ENCODE measurements around the gene CACNA2D2.
A peak's percentile ranks its signal among the peaks of the same experiment; 100 is the strongest.

The CACNA2D2 gene

GRCh38 chr3:50464569-50464968 is 38.9 kb downstream of the CACNA2D2 start:
- DNase-seq (ENCODE audit: low spot score), result no peak

- DNase-seq (ENCODE audit: low spot score), result no peak
Observed at GRCh38 chr3:50459785-50460184, 43.6 kb downstream of the CACNA2D2 start.

- DNase-seq (ENCODE audit: low spot score), result no peak
Observed at GRCh38 chr3:50457988-50458387, 45.4 kb downstream of the CACNA2D2 start.

- DNase-seq (ENCODE audit: low spot score), result no peak
Observed at GRCh38 chr3:50455161-50456018, 48.0 kb downstream of the CACNA2D2 start.

DNA sequence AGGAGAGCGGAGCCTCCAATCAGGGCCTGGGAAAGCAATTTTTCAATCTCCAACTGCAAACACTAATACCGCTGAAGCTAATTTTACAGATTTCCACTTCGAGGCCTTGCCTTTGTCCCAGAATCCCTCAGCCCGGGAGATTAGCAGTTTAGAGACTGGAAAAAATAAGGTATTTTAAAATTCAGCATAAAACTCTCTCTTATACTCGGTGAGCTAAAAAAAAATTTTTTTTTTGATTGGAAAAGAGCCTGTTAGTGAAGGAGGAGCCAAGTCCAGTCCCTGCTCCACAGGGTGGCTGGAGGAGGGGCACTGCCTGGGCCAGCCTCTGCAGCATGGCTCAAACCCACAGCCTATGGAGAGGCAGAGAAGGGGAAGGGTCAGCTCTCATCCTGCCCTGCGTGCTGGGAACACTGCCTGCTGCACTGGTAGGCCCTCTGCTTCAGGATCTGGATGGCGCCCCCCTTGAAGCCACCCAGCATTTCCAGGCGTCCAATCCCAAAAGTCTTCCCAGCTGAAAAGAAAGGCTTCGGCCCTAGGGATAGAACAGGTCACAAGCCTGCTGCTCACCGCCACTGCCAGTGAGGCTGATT is 48.9 kb downstream of the CACNA2D2 start:
- DNase-seq (ENCODE audit: low spot score), result no peak

- no peak for DNase-seq (ENCODE audit: low spot score)
Observed at GRCh38 chr3:50453907-50454306, 49.5 kb downstream of the CACNA2D2 start.

DNA sequence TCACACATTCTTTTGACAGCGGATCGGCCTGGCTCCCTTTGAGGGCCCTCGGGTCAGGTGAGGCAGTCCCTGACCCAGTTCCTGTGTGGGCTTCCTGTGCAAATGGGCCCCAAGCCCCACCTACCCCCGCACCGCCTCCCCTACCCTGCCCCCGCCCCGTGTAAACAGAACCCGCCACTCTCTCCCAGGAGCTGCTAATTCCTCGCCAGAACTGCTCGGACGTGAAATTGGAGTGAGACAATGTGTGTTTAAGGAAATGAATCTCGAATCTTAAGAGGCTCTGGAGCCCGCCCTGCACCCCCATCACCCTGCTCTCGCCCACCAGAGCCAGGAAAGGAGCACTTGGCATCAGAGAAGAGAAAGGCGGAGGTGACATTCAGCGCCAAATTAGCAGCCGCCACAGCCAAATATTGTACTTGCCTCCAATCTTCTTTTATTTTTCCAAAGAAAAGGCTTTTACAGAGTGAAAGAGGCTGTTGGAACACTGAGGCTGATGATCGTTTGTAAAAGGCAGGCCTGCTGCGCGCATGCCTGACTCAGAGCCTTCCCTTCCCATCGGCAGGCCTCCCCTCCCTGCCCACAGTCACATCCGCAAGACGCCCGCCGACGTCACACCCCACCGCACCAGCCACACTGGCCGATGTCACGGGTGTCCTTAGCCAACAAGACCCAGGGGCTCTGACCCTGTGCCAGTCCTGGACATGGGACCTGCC is 53.1 kb downstream of the CACNA2D2 start:
- no peak for DNase-seq (ENCODE audit: low spot score)

- no peak for DNase-seq (ENCODE audit: low spot score)
Observed at GRCh38 chr3:50448752-50449539, 54.5 kb downstream of the CACNA2D2 start.

DNA sequence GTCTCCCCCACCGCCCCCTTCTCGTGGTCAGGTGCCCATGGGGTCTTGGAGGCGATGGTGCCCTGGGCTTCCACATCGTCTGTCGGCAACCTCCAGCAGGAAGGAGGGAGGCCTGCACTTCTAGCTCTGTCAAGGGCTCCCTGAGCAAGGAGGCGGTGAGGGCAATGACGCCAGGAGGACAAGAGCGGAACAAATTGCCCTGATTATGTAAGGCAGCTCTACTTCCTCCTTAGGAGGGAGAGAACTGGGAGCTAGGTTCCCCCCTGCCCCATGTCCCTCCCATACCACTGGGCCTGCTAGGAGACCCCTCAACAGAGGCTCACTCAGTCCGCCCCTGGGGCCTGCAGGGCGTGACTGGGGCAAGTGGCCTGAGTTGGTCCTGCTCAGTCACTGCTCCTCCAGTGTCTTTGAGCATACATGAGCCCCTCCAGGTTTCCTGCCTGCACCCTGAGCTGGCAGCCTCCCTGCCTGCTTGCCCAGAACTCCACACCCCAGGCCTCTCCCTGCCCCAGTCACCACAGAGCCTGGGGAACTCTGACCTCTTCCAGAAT is 56.1 kb downstream of the CACNA2D2 start:
- DNase-seq (ENCODE audit: low spot score), result no peak

- no peak for DNase-seq (ENCODE audit: low spot score)
Observed at GRCh38 chr3:50445919-50446318, 57.5 kb downstream of the CACNA2D2 start.

DNA sequence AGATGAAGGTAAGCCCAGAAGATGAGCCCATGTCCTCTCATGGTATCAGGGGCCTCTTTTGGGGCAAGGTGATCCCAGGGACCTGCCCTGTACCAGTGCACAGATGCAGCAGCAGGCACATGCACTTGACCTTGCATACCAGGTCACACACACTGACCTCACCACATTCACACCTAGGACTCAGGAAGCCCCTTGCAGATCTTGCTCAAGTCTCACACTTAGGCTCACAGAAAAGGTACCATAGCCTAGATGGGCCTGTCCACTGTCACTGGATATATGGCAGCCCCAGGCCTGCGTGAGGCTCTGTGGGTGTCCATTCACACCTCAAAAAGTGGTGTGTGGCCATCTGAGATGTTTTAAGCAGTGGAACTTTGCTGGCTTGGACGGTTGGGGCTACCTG is 58.7 kb downstream of the CACNA2D2 start:
- DNase-seq (ENCODE audit: low spot score), result no peak

DNA sequence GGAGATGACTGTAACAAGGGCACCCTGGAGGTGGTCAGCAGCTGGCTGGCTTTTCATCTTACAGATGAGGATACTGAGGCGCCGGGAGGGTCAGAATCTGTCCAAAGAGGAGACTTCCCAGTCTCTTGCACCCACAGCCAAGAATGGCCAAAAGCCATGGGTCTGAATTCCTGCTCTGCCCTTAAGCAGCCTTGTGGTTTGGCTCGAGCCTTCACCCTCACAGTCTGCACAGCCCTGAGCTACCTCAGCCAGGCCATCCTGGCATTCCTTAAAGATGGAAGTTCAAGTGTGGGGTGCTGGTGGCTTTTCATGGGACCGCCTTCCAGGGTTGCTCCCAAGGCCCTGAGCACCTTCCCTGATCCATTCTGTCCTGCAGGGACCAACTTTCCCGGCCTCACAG is 59.2 kb downstream of the CACNA2D2 start:
- no peak for DNase-seq (ENCODE audit: low spot score)

DNA sequence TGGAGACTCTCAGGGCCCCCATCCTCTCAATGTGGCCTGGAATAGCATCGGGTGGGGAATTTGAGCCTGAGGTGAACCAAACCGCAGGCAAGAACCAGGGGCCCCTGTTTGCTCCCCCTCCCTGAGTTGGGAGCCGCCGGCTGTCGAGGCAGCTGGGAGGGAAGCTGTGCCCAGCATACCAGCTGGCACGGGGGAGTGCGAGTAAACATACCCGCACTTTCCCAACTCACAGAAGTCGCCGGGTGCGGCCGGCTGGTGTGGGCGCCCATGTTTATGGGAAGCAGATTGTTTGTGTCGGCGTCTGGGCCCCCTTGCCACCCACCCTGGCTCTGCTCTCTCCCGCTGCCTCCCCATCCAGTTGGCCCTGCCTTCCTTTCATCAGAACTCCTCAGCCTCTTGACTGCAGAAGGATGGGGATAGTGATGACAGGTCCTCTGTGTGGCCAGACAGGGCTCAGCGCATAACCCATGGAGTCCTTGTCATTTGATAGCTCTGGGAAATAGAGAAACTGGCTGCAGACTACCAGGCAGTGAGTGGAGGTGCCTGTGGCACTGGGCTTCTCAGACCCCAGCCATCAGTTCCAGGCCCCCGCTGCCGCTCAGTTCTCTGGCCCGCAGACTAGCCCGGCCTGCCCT is 60.4 kb downstream of the CACNA2D2 start:
- DNase-seq (ENCODE audit: low spot score), result no peak

DNA sequence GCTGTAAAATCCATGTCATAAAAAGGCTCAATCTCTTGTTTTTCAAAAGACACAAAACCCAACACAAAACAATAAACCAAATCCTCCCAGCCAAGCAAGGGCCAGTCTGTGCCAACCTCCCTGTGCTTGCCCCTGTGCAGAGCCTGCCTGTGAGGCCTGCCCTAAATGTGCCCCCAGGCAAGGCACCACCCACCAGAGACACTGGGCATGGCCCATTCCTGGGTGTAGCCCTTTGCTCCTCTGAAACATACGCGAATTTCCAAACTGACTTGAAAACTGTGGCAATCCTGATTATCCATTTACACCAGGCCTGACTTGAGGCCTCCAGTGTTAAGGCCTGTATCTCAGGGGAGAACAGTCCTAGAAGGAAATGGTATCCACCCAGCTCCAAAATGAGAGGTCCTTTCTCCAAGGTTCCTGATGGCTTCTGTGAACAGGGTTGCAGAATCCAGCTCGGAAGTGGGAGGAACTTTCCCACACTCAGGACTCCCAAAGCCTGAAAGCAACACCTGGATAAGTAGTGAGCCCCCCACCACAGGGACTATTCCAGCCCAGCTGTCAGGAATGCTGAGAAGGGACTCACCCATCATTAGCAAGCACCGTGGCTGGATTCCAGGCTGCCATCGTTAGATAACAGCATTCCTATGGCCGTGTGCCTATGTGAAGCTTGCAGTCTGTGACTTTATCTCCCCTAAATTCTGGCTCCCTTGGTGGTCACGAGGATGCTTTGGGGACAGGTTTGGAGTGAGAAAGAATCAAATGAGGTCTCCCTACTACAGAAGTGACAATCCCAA is 61.8 kb downstream of the CACNA2D2 start:
- DNase-seq (ENCODE audit: low spot score), result no peak

DNA sequence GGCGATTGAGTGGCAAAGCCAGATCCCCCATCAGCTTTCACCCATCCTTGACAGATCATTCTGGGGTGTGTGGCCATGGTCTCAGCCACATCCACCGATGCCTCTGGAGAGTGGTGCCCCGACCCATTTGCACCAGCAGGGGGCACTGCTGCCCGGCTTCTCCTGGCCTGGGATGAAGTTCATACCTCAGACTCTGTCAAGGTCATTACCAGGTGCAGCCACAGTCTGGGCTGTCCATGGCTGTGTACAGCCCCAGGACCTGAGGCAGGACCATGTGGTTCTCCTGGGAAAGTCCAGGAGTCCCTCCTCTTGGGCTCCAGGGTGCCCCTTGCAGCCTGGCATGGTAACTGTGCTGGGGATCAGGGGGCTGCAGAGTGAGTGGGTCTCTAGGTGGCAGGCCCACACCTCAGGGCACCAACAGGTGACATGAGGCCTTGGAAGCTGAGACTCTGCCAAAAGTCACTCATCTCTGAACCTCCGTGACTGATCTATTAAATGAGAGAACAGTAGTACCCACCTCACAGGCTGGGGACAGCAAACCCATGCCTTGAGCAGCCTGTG is 67.2 kb downstream of the CACNA2D2 start:
- peak; percentile 82 for DNase-seq (ENCODE audit: low spot score)

DNA sequence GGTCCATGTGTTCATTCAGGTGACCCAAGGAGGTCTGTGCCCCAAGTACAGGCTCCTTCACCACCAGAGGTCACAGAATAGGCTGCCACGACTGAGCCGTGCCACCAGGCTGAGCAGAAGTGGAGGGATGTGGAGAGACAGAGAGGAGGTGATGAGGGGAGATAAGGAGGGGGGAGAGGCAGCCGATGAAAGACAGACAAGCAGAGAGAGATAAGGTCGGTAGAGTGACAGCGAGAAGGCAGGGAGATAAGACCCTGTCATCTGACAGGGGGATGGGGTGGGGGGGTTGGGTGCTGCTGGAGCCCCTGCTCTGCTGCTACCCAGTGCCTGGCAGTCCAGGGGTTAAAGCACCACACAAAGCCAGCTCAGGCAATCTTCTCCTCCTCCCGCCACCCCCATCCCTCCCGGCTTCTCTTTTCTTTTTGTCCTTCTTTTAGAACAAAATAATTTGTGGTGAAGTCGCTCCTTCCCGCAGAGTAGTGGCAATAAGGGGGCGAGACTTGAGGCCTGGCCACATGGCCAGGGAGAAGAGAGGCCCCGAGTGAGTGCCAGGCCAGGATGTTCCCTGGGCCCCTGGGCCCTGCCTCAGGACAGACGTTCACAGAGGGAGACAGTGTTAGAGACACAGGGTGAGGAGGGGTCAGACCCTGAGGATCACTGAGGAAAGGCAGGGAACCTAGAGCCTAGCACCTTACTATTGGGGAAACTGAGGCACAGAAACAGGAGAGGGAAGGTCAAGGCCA is 67.9 kb downstream of the CACNA2D2 start:
- DNase-seq (ENCODE audit: low spot score), result no peak

DNA sequence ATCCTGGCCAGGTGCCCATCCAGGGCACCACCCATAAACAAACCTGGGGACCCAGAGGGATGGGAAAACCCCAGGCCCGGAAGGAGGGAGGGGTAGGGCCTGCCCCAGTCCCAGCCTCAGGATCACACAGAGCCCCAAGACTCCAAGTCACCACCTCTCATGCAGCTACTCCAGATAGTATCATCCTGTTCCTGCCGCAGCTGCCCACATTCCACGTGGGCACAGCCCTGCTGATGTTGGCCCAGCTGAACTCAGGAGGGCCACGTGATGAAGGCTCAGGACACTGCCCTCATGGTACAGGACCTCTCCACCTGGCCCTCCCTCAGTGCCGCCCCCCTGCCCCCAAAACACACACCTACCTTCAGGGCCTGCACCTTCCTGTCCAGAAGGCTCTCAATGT is 69.5 kb downstream of the CACNA2D2 start:
- DNase-seq (ENCODE audit: low spot score), result no peak

- no peak for DNase-seq (ENCODE audit: low spot score)
Observed at GRCh38 chr3:50430950-50431435, 72.4 kb downstream of the CACNA2D2 start.

GRCh38 chr3:50430191-50430590 is 73.2 kb downstream of the CACNA2D2 start:
- no peak for DNase-seq (ENCODE audit: low spot score)

Measured in hepatic stellate cell (primary cell).